HFFc6 (cell line): Measurements from ENCODE around the gene ZNF225. TPM values are rescaled to one million over a fixed set of nuclear protein-coding genes. Genes with fewer than 3 reads are reported as not detected.

Experiments
- DNase-seq: peaks from one replicate; pipeline ENCODE4 v3.0.0-alpha.2; 2018
- H3K27ac Mint-ChIP-seq: 2 replicates; pipeline ENCODE4 v1.8.0; 2020; ENCODE audit warnings: mild to moderate bottlenecking, mixed read lengths
- H3K27me3 Mint-ChIP-seq: 2 replicates; pipeline ENCODE4 v1.8.0; 2021; ENCODE audit warnings: mild to moderate bottlenecking, moderate library complexity, mixed read lengths; ENCODE audit not compliant: insufficient read depth
- H3K36me3 Mint-ChIP-seq: 2 replicates; pipeline ENCODE4 v1.8.0; 2021; ENCODE audit warnings: low read depth, mixed read lengths
- H3K4me1 Mint-ChIP-seq: 2 replicates; pipeline ENCODE4 v1.8.0; 2020; ENCODE audit warnings: low read depth, mixed read lengths
- H3K4me3 Mint-ChIP-seq: 2 replicates; pipeline ENCODE4 v1.8.0; 2020; ENCODE audit warnings: mild to moderate bottlenecking, moderate library complexity, mixed read lengths
- H3K9me3 Mint-ChIP-seq: 2 replicates; pipeline ENCODE4 v1.8.0; 2020; ENCODE audit warnings: mild to moderate bottlenecking, mixed read lengths
- total RNA-seq, 6 experiments: library from RNA; stranded (reverse); fragmentation: NEBNext Ultra II Directional; extraction: Animal tissue kit (Norgen Biotek cat#: 25700); gene quantifications; 2 replicates in 1 of 6; 3 replicates in 5 of 6; pipeline ENCODE4 v1.2.3, GENCODE V29; 2021
- TF ChIP-seq, protein P1 (sequence below): fragments of 200-600 bp; sonication (generic); IDR thresholded peaks from 2 replicates; pipeline ENCODE4 v1.5.0; 2021; ENCODE audit warnings: antibody characterized with exemption, mild to moderate bottlenecking

The ZNF225 gene
- total RNA-seq, 6 experiments from 2014 or later: 3.5 to 5.5 (median 4.0) TPM

DNA sequence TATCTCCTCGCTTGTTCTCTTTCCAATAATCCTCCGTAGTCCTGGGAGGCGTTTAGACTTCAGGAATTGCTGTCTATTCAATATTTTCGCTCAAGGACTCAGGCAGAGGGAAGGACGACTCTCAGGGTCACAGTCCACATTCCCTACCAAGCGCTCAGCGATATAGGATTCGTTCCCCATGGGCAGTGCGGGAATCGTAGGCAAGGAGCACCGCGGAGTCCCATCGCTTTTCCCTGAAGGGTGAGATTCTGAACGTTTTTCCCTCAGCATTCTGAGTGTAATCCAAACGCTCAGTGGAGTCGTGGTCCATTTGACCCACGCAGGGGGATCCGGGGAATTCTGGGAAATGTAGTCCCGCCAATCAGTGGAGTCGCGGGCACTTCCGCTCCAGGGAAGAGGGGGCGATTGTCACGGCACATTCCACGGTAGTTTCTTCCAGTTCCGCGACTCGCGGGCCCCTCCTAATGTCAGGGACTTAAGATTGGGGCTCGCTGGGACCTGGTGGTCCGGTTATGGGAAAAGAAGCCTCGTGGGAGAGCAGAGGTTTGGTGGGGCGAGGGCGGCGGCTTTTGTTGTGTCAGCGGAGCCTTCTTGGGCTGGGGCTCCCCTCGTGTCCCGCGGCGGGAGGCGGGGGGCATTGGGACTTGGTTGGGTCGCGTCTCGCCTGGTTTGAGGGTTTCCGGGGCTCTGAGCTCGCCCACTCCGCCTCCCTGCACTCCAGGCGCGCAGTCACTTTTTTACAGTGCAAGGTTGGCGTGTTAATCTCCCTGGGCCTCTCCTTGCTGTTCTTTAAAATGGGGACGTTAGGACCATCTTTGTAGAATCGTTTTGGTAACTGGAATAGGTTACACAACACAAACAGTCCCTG, 28.2 kb downstream of the ZNF225 start, which contains the start of gene ZNF234:
Gene ZNF234, plus strand, starts transcription at position 364 of the 868 bp plus-strand sequence. CDS start 3,079 bp downstream, outside the sequence.
- H3K27me3 Mint-ChIP-seq: no peaks in the 10 kb centered on the region; the same call in 1 of the 2 replicates
- peak within 1 kb of the TSS; percentile 91 for H3K4me3 Mint-ChIP-seq
- peak; percentile 82 for DNase-seq
- peaks cover 28% of the 10 kb centered on the region for H3K36me3 Mint-ChIP-seq
- peak within 1 kb of the TSS; percentile 77 for H3K27ac Mint-ChIP-seq
- no peaks in the 10 kb centered on the region for H3K9me3 Mint-ChIP-seq
- peaks cover 21% of the 10 kb centered on the region for H3K4me1 Mint-ChIP-seq
- TF ChIP-seq, protein P1, sequence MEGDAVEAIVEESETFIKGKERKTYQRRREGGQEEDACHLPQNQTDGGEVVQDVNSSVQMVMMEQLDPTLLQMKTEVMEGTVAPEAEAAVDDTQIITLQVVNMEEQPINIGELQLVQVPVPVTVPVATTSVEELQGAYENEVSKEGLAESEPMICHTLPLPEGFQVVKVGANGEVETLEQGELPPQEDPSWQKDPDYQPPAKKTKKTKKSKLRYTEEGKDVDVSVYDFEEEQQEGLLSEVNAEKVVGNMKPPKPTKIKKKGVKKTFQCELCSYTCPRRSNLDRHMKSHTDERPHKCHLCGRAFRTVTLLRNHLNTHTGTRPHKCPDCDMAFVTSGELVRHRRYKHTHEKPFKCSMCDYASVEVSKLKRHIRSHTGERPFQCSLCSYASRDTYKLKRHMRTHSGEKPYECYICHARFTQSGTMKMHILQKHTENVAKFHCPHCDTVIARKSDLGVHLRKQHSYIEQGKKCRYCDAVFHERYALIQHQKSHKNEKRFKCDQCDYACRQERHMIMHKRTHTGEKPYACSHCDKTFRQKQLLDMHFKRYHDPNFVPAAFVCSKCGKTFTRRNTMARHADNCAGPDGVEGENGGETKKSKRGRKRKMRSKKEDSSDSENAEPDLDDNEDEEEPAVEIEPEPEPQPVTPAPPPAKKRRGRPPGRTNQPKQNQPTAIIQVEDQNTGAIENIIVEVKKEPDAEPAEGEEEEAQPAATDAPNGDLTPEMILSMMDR: no peak; the same call in 1 of the 2 replicates

DNA sequence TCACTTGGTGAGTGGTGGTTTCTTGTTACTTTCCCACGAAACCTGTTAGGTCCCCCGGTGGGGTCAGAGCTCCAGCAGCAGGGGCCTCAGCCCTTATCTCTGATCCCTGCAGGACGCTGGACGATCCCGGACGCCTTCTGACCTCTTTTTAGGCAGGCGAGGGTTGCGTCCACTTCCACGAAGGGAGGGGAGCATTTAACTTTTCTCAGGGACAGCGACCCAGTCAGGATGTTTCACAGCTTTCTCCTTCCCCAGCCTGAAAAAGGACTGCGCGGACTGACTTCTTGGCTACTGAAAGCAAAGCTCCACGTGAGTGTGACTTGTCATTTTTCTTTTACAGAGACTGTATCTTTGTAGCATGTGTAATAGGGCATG, 28.8 kb downstream of the ZNF225 start:
- H3K27me3 Mint-ChIP-seq: no peaks in the 10 kb centered on the region; the same call in 1 of the 2 replicates
- H3K36me3 Mint-ChIP-seq: peaks cover 28% of the 10 kb centered on the region
- DNase-seq: peak; percentile 22
- peak overlapping the region; percentile 91 for H3K4me3 Mint-ChIP-seq
- no peaks in the 10 kb centered on the region for H3K9me3 Mint-ChIP-seq
- H3K4me1 Mint-ChIP-seq: peaks cover 21% of the 10 kb centered on the region
- peak overlapping the region; percentile 77 for H3K27ac Mint-ChIP-seq
- TF ChIP-seq, protein P1: no peak

DNA sequence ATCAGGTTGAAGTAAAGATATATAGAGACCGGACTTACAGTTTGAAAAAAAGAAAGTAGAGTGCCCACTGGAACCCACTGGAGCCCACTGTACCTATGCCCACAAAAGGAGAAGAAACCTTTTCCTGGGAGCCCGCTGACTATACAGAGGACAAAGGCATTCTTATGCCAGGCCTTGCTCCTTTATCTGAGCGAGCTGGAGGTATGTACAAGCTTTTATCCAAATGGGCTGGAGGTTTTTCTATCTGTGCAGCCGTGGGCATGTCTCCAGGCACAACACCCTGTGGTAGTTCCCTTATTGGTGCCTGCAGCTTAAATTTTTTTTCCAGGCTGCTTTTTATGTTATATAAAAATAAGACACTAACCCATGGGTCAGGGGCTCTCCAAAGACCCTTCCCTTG, 36.6 kb downstream of the ZNF225 start:
- TF ChIP-seq, protein P1: no peak
- H3K4me3 Mint-ChIP-seq: no peak overlapping the region
- no peak for DNase-seq
- H3K27me3 Mint-ChIP-seq: no peaks in the 10 kb centered on the region
- H3K4me1 Mint-ChIP-seq: no peaks in the 10 kb centered on the region
- peaks cover 68% of the 10 kb centered on the region for H3K36me3 Mint-ChIP-seq
- no peak overlapping the region for H3K27ac Mint-ChIP-seq
- peaks cover 12% of the 10 kb centered on the region for H3K9me3 Mint-ChIP-seq

DNA sequence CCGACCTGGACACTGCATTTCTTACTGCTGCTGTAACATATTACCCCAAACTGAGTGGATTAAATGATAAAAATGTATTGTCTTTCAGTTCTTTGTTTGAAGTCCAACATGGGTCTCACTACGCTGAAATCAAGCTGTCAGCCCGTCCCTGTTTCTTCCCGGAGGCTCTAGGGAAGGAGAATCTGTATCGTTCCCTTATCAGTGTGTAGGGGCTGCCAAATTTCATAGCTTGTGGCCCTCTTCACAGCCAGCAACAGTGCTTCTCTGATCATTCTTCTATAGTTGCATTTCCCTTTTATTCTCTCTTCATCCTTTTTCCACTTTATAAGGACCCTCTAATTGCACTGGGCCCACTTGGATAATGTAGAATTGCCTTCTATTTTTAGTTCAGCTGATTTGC, 38.3 kb downstream of the ZNF225 start:
- Mint-ChIP-seq H3K4me3 (no peak overlapping the region), H3K4me1 (no peaks in the 10 kb centered on the region), H3K36me3 (peaks cover 75% of the 10 kb centered on the region)

DNA sequence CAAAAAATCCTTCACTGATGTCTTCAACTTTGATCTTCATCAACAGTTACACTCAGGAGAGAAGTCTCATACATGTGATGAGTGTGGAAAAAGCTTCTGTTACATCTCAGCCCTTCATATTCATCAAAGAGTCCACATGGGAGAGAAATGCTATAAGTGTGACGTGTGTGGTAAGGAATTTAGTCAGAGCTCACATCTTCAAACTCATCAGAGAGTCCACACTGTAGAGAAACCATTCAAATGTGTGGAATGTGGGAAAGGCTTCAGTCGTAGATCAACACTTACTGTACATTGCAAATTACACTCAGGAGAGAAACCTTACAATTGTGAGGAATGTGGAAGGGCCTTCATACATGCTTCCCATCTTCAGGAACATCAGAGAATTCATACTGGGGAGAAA, 43.3 kb downstream of the ZNF225 start:
- H3K4me3 Mint-ChIP-seq: no peak overlapping the region
- H3K4me1 Mint-ChIP-seq: no peaks in the 10 kb centered on the region
- TF ChIP-seq, protein P1: no peak
- H3K36me3 Mint-ChIP-seq: peaks cover 71% of the 10 kb centered on the region
- H3K9me3 Mint-ChIP-seq: peaks cover 54% of the 10 kb centered on the region
- no peaks in the 10 kb centered on the region for H3K27me3 Mint-ChIP-seq
- DNase-seq: no peak
- H3K27ac Mint-ChIP-seq: no peak overlapping the region

More for the DNA sequence above, 38.3 kb downstream of the ZNF225 start:
- TF ChIP-seq, protein P1: no peak
- DNase-seq: no peak
- no peak overlapping the region for H3K27ac Mint-ChIP-seq
- H3K27me3 Mint-ChIP-seq: no peaks in the 10 kb centered on the region
- H3K9me3 Mint-ChIP-seq: peaks cover 24% of the 10 kb centered on the region
